T-helper 17 cell (primary cell): ENCODE results near the gene SELENOP. TPM values are rescaled to one million over a fixed set of nuclear protein-coding genes. Genes with fewer than 3 reads are reported as not detected.

Experiments used
- ATAC-seq: fragments of 150-1000 bp; cut with Tn5 transposase; 2 replicates; pipeline ENCODE4 v1.10.0; 2021; ENCODE audit warnings: mild to moderate bottlenecking, moderate library complexity
- DNase-seq, 3 donors: peaks; one replicate each; pipeline versions ENCODE4 v3.0.0 to v3.0.0-alpha.2; 2020 to 2021
- H3K9me3 ChIP-seq: one replicate; pipeline ENCODE4 v1.7.0; 2013; ENCODE audit warnings: low read length, mild to moderate bottlenecking; ENCODE audit not compliant: control insufficient read depth, poor library complexity, severe bottlenecking
- H3K27ac Mint-ChIP-seq: one replicate; pipeline ENCODE4 v1.8.0; 2022; ENCODE audit warnings: mild to moderate bottlenecking, moderate library complexity, mixed read lengths
- H3K27me3 Mint-ChIP-seq: one replicate; pipeline ENCODE4 v1.8.0; 2022; ENCODE audit warnings: mixed read lengths
- H3K36me3 Mint-ChIP-seq: one replicate; pipeline ENCODE4 v1.8.0; 2022; ENCODE audit warnings: low read depth, mixed read lengths
- H3K4me1 Mint-ChIP-seq: one replicate; pipeline ENCODE4 v1.8.0; 2022; ENCODE audit warnings: mild to moderate bottlenecking, mixed read lengths
- H3K4me3 Mint-ChIP-seq: one replicate; pipeline ENCODE4 v1.8.0; 2022; ENCODE audit warnings: mild to moderate bottlenecking, moderate library complexity, mixed read lengths
- total RNA-seq, 4 donors: library from RNA in 2 of 4; stranded (reverse) in 2 of 4; gene quantifications; one replicate each; pipeline ENCODE4 v1.2.3 and lab custom pipeline; 2022 to 2026

The SELENOP gene
- total RNA-seq, 2 donors from 2014 or later: 0.70 TPM; not detected in 1

- no peaks in the 10 kb centered on the region for H3K27me3 Mint-ChIP-seq
- no peak overlapping the region for H3K27ac Mint-ChIP-seq
Observed at GRCh38 chr5:42799241-42799608, 12.5 kb downstream of the SELENOP start.

GRCh38 chr5:42798284-42799240 lies 13.1 kb downstream of the SELENOP start:
- Mint-ChIP-seq H3K4me3 (no peak overlapping the region), H3K27ac (no peak overlapping the region), H3K36me3 (no peaks in the 10 kb centered on the region), H3K27me3 (no peaks in the 10 kb centered on the region), H3K4me1 (no peaks in the 10 kb centered on the region)
- ATAC-seq (no peak), DNase-seq (no peak)
- no peaks in the 10 kb centered on the region for H3K9me3 ChIP-seq

More at GRCh38 chr5:42799241-42799608, 12.5 kb downstream of the SELENOP start:
- Mint-ChIP-seq H3K36me3 (no peaks in the 10 kb centered on the region), H3K4me3 (no peak overlapping the region), H3K4me1 (no peaks in the 10 kb centered on the region)
- H3K9me3 ChIP-seq: no peaks in the 10 kb centered on the region
- ATAC-seq (no peak), DNase-seq (no peak)

GRCh38 chr5:42791151-42791550 lies 20.5 kb downstream of the SELENOP start:
- H3K4me1 Mint-ChIP-seq: no peaks in the 10 kb centered on the region
- peaks cover 2% of the 10 kb centered on the region for H3K36me3 Mint-ChIP-seq
- ATAC-seq: no peak
- H3K27ac Mint-ChIP-seq: no peak overlapping the region
- H3K27me3 Mint-ChIP-seq: no peaks in the 10 kb centered on the region
- DNase-seq: no peak
- no peak overlapping the region for H3K4me3 Mint-ChIP-seq
- peaks cover 10% of the 10 kb centered on the region for H3K9me3 ChIP-seq

- ATAC-seq (no peak), DNase-seq (no peak)
- Mint-ChIP-seq H3K4me1 (no peaks in the 10 kb centered on the region), H3K27me3 (no peaks in the 10 kb centered on the region), H3K4me3 (no peak overlapping the region), H3K36me3 (peaks cover 2% of the 10 kb centered on the region), H3K27ac (no peak overlapping the region)
- H3K9me3 ChIP-seq: peaks cover 13% of the 10 kb centered on the region
Observed at GRCh38 chr5:42787845-42788244, 23.8 kb downstream of the SELENOP start.

GRCh38 chr5:42787073-42787472 lies 24.6 kb downstream of the SELENOP start:
- Mint-ChIP-seq H3K4me3 (no peak overlapping the region), H3K36me3 (peaks cover 3% of the 10 kb centered on the region), H3K27me3 (no peaks in the 10 kb centered on the region), H3K4me1 (no peaks in the 10 kb centered on the region), H3K27ac (no peak overlapping the region)
- DNase-seq (no peak), ATAC-seq (no peak)
- H3K9me3 ChIP-seq: peaks cover 13% of the 10 kb centered on the region

GRCh38 chr5:42785756-42786155 lies 25.9 kb downstream of the SELENOP start:
- Mint-ChIP-seq H3K27ac (no peak overlapping the region), H3K36me3 (peaks cover 2% of the 10 kb centered on the region), H3K4me1 (no peaks in the 10 kb centered on the region), H3K27me3 (no peaks in the 10 kb centered on the region), H3K4me3 (no peak overlapping the region)
- ATAC-seq (no peak), DNase-seq (no peak)
- H3K9me3 ChIP-seq: peaks cover 13% of the 10 kb centered on the region

GRCh38 chr5:42784132-42784531 lies 27.6 kb downstream of the SELENOP start:
- no peaks in the 10 kb centered on the region for H3K27me3 Mint-ChIP-seq
- peaks cover 2% of the 10 kb centered on the region for H3K36me3 Mint-ChIP-seq
- peaks cover 13% of the 10 kb centered on the region for H3K9me3 ChIP-seq
- peaks cover 2% of the 10 kb centered on the region for H3K4me1 Mint-ChIP-seq
- no peak overlapping the region for H3K4me3 Mint-ChIP-seq
- no peak overlapping the region for H3K27ac Mint-ChIP-seq
- ATAC-seq (no peak), DNase-seq (no peak)

GRCh38 chr5:42781584-42781983 lies 30.1 kb downstream of the SELENOP start:
- H3K27me3 Mint-ChIP-seq: no peaks in the 10 kb centered on the region
- no peak for ATAC-seq

GRCh38 chr5:42779083-42779482 lies 32.6 kb downstream of the SELENOP start:
- no peak for ATAC-seq
- peaks cover 2% of the 10 kb centered on the region for H3K36me3 Mint-ChIP-seq
- H3K4me1 Mint-ChIP-seq: peaks cover 7% of the 10 kb centered on the region

More at GRCh38 chr5:42781584-42781983, 30.1 kb downstream of the SELENOP start:
- no peak for DNase-seq
- peaks cover 7% of the 10 kb centered on the region for H3K4me1 Mint-ChIP-seq
- peaks cover 2% of the 10 kb centered on the region for H3K36me3 Mint-ChIP-seq
- no peak overlapping the region for H3K4me3 Mint-ChIP-seq
- H3K27ac Mint-ChIP-seq: no peak overlapping the region
- H3K9me3 ChIP-seq: peaks cover 6% of the 10 kb centered on the region

GRCh38 chr5:42772265-42772993 lies 39.3 kb downstream of the SELENOP start:
- Mint-ChIP-seq H3K4me3 (no peak overlapping the region), H3K27me3 (peaks cover 22% of the 10 kb centered on the region), H3K27ac (no peak overlapping the region), H3K36me3 (no peaks in the 10 kb centered on the region), H3K4me1 (peaks cover 3% of the 10 kb centered on the region)
- no peak for DNase-seq
- ATAC-seq: no peak
- H3K9me3 ChIP-seq: no peaks in the 10 kb centered on the region

More at GRCh38 chr5:42779083-42779482, 32.6 kb downstream of the SELENOP start:
- H3K4me3 Mint-ChIP-seq: no peak overlapping the region
- peaks cover 5% of the 10 kb centered on the region for H3K27me3 Mint-ChIP-seq
- H3K9me3 ChIP-seq: no peaks in the 10 kb centered on the region
- H3K27ac Mint-ChIP-seq: no peak overlapping the region
- no peak for DNase-seq

- Mint-ChIP-seq H3K27me3 (peaks cover 23% of the 10 kb centered on the region), H3K4me3 (no peak overlapping the region), H3K27ac (no peak overlapping the region), H3K4me1 (peaks cover 5% of the 10 kb centered on the region), H3K36me3 (no peaks in the 10 kb centered on the region)
- ATAC-seq: no peak
- no peak for DNase-seq
- H3K9me3 ChIP-seq: no peaks in the 10 kb centered on the region
Observed at GRCh38 chr5:42770003-42770402, 41.7 kb downstream of the SELENOP start.

- Mint-ChIP-seq H3K27ac (no peak overlapping the region), H3K36me3 (no peaks in the 10 kb centered on the region), H3K4me3 (no peak overlapping the region), H3K4me1 (peaks cover 5% of the 10 kb centered on the region), H3K27me3 (peaks cover 18% of the 10 kb centered on the region)
- H3K9me3 ChIP-seq: no peaks in the 10 kb centered on the region
- no peak for DNase-seq
- ATAC-seq: no peak
Observed at GRCh38 chr5:42768106-42768504, 43.6 kb downstream of the SELENOP start.

GRCh38 chr5:42767491-42768105 lies 44.1 kb downstream of the SELENOP start:
- Mint-ChIP-seq H3K36me3 (no peaks in the 10 kb centered on the region), H3K27ac (no peak overlapping the region), H3K4me3 (no peak overlapping the region), H3K4me1 (peaks cover 5% of the 10 kb centered on the region), H3K27me3 (peaks cover 18% of the 10 kb centered on the region)
- ATAC-seq: no peak
- no peaks in the 10 kb centered on the region for H3K9me3 ChIP-seq
- DNase-seq: no peak
